Subcutaneous adipose tissue (tissue), 4 donors: ENCODE measurements around the gene CLEC4M. TPM values are rescaled to one million over a fixed set of nuclear protein-coding genes. Genes with fewer than 3 reads are reported as not detected.

Experiments
- total RNA-seq, 4 donors: library from RNA; depleted of rRNA; stranded (reverse); fragments of >200 nt; gene quantifications; one replicate each; pipeline ENCODE4 v1.1.0, GENCODE V29; 2016
- TF ChIP-seq, protein P1 (sequence below): fragments of 450-650 bp; IDR thresholded peaks from one replicate; pipeline ENCODE4 v1.5.1; 2016; ENCODE audit warnings: low read depth, mild to moderate bottlenecking, control low read depth, antibody characterized with exemption, moderate library complexity

Gene CLEC4M
- total RNA-seq, 4 donors from 2014 or later = not detected

DNA sequence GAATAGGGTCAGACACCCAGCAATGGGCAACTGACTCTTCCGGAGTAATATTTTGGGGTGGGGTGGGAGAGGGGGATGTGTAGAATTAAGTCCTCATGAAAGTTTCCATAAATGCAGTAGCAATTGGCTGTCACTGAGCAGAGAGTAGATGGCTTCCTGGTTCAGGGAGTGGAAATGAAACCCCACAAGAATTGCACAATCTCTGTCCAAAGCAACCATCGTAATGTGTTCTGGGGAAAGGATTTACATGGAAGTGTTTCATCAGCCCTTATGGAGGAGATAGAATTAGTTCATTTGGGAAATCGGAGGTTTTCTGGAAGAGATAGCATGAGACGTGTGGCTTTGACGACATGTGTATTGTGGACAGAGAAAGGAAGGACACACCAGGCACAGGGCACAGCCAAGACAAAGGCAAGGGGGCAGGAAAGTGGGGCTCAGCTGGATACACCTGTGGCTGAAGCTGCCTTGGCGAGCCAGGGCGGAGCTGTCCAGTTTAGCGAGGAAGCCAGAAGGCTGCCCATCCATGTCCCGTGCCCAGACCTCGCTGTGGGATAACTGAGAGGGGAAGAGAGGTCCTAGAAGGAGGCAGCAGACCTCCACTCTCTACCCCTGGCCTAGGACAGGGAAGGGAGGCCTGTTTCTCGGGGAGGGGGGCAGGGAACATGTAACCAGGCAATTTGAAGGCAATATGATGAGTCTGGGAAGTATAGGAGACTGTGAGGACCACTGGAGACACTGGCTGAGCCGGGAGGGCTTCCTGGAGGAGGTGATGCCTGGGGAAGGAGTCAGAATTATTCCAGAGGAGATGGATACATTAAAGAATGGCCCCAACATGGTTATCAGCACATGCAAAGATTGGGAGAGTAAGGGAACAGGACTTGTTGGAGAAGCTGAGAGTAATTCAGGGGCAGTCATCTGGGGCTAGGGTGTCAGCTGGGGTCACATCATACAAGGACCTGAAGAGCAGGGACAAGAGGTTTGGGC is 28.5 kb upstream of the CLEC4M start:
- TF ChIP-seq, protein P1, sequence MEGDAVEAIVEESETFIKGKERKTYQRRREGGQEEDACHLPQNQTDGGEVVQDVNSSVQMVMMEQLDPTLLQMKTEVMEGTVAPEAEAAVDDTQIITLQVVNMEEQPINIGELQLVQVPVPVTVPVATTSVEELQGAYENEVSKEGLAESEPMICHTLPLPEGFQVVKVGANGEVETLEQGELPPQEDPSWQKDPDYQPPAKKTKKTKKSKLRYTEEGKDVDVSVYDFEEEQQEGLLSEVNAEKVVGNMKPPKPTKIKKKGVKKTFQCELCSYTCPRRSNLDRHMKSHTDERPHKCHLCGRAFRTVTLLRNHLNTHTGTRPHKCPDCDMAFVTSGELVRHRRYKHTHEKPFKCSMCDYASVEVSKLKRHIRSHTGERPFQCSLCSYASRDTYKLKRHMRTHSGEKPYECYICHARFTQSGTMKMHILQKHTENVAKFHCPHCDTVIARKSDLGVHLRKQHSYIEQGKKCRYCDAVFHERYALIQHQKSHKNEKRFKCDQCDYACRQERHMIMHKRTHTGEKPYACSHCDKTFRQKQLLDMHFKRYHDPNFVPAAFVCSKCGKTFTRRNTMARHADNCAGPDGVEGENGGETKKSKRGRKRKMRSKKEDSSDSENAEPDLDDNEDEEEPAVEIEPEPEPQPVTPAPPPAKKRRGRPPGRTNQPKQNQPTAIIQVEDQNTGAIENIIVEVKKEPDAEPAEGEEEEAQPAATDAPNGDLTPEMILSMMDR = no peak

DNA sequence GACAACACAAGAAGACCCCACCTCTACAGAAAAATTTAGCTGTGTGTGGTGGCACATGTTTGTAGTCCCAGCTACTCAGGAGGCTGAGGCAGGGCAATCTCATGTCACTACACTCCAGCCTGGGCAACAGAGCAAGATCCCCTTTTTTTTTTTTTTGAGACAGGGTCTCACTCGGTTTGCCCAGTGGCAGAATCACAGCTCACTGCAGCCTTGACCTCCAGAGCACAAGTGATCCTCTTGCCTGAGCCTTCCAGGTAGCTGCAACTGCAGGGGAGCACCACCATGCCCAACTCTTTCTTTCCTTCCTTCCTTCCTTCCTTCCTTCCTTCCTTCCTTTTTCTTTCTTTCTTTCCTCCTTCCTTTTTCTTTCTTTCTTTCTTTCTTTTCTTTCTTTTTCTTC is 26.9 kb upstream of the CLEC4M start:
- TF ChIP-seq, protein P1 = no peak

DNA sequence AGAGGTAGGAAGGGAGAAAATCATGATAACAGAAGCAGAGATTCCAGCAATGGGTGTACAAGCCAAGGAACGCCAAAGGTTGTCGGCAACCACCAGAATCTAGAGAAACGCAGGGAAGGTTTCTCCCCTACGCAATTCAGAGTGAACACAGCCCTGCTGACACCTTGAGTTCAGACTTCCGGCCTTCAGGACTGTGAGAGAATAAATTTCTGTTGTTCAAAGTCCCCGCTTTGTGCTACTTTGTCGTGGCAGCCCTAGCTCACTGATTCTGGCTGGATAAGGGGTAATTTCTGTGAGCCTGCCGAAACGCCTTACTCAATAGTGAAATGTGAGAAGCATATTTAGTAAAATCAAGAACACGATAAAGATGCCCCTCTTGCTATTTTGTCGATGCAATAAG is 25.8 kb upstream of the CLEC4M start:
- TF ChIP-seq, protein P1 = no peak

DNA sequence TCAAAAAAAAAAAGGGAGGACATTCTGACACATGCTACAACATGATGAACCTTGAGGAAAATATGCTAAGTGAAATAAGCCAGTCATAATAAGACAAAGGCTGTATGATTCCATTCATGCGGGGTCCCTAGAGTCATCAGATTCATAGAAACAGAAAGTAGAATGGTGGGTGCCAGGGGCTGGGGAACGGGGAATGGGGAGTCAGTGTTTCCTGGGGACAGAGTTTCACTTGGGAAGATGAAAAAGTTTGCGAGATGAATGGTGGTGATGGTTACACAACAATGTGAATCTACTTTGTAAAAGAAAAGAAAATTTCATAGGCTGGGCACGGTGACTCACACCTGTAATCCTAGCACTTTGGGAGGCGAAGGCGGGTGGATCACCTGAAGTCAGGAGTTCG is 25.0 kb upstream of the CLEC4M start:
- TF ChIP-seq, protein P1 = no peak

DNA sequence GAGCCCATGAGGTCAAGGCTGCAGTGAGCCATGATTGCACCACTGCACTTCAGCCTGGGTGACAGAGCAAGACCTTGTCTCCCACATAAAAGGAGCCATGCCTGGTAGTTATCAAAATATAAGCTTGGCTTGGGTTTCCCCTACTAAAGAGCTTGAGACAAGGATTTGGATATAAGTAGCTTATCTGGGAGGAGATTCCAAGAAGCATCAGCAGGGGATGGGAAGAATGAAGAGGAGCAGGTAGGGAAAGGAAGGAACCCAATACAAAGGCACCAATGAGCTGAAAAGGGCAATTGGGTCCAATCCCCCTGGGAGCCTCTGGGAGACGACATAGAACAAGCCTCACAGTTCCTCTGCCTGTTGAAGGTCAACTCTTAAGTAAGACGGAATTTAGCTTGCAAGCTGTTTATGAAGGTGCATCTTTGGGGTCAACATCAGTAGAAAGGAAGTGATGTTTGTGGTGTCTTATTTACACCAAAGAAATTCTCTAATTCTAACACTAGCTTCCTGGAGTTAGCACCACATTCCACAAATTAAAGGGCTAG is 23.8 kb upstream of the CLEC4M start:
- TF ChIP-seq, protein P1 = no peak

DNA sequence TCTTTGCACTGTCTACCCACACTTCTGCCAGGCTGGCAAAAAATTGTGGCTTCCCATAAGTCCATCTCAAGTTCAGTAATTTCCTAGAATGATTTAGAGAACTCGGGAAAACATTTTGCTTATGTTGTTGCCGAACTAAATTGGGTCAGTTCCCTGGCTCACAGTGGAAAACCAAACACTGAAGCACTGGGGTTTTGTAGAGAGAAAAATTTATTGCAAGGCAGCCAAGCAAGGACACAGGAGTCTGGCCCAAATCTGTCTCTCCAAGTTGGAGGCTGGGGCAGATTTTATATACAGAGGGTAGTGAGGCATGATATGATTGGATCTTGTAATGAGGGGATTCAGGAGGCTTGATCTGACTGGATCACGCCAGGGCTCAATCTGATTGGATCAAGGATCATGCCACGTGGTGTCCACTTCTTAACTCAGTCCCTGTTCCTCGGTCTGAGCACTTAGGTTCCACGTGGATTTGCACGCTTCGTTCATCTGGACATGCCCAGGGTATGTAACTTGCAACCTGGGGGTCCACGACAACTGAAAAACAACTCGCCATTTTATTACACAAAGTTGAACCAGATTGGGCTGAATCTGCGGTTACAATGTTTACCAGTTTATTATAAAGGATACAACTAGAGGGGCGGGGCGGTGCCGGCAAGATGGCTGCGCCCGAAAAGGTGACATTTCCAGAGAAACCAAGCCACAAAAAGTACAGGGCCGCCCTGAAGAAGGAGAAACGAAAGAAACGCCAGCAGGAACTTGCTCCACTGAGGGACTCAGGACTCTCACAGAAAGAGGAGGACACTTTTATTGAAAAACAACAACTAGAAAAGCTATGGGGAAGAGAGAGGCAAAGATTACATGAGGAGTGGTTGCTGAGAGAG is 23.0 kb upstream of the CLEC4M start:
- TF ChIP-seq, protein P1 = no peak

DNA sequence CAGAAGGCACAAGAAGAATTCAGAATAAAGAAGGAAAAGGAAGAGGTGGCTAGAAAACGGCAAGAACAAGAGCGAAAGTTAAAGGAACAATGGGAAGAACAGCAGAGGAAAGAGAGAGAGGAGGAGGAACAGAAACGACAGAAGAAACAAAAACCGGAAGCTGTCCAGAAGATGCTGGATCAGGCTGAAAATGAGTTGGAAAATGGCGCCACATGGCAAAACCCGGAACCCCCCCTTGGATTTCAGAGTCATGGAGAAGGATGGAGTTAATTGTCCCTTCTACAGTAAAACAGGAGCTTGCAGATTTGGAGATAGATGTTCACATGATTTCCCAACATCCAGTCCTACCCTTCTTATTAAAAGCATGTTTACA is 22.4 kb upstream of the CLEC4M start:
- TF ChIP-seq, protein P1 = no peak
